HG03196 (cell line): ENCODE data around the gene PAX7.
"Not testable (repeated sequence)": the region's sequence is repeated elsewhere in the genome, so short reads cannot be mapped to it uniquely, and the experiment has no call there.

Source experiments
- ATAC-seq: cut with Tn5 transposase; IDR thresholded peaks from one replicate; pipeline ENCODE4 v1.9.1; 2021; ENCODE audit not compliant: unreplicated experiment

The PAX7 gene

DNA sequence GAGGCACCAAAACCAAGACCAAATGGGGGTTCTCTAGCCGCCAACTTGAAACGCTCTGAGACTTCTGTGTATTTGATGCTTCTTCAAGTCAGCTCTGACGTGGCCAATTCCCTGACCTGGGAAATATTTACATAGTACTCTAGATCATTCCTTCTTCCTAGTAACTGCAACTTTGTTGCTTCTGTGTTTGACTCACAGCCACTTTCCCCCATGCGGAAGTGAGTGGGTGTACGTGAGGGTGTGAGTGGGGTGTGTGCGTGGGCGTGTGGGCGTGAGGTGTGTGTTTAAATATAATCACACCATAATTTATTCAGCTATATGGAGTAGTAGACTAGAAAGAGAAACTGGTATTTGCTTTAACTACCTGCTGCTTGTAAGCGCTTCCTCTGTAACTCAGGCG lies 117.8 kb downstream of the PAX7 start:
- ATAC-seq = no peak

GRCh38 chr1:18749569-18749968 lies 118.9 kb downstream of the PAX7 start:
- no peak for ATAC-seq

DNA sequence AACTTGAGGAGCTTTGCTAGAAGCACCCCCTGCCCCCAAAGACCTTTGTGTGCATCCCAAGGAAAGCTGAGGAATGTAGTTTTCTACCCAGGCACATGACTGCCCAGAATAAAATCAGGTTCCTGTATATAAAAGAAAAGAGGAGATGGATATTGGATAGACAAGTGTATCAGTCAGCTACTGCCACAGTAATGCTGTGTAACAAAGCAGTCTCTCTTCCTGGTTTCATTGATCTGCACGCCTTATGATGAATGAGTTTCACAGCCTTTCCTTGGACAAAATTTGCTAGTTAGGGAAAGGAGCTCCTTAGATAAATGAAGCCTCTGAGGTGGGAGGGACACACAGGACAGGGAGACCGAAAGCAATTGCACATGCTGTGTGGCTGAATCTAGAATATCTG lies 120.0 kb downstream of the PAX7 start:
- ATAC-seq = no peak

GRCh38 chr1:18751425-18751824 lies 120.8 kb downstream of the PAX7 start:
- ATAC-seq = no peak

- ATAC-seq = no peak
Observed at GRCh38 chr1:18752409-18752808, 121.8 kb downstream of the PAX7 start.

DNA sequence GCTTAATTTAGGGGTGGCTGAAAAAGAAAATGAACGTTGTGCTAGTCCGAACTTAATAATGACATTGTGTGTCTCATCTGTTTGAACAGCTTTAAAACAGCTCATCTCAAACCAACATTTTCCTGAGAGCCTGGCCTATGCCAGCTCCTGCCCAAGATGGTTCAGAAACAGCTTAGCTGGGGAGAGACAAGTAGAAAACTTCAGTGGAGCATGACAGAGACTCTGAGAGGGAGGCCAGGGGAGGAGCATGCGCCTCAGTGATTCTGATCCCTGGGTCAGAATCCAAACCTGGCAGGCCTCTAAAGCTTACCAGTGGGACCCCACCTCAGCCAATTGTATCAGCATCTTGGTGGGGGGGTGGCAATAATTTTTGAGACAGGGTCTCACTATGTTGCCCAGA lies 129.5 kb downstream of the PAX7 start:
- ATAC-seq = no peak

GRCh38 chr1:18761948-18762840 lies 131.5 kb downstream of the PAX7 start:
- ATAC-seq = no peak

GRCh38 chr1:18764362-18764761 lies 133.7 kb downstream of the PAX7 start:
- ATAC-seq = no peak

DNA sequence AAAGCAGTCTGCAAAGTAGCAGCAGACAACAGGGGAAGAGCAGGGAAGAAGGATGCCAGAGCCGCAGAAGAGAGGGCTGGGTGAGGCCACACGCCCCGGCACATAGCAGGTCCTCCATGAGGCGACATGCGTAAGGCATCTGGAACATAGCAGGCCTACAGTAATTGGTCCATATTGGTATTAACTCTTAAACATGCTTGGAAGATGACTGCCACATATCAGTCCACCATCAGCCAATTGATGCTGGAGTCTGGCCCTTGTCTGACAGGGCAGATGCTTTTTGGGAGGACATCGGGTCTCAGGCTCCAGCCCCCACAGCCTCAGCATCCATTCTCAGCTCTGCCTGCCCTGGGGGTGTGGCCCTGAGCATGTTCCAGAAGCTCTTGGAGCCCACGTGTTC lies 135.1 kb downstream of the PAX7 start:
- ATAC-seq = no peak

- ATAC-seq = no peak
Observed at GRCh38 chr1:18766328-18766727, 135.7 kb downstream of the PAX7 start.

GRCh38 chr1:18767576-18767975 lies 136.9 kb downstream of the PAX7 start:
- not testable (repeated sequence) for ATAC-seq

DNA sequence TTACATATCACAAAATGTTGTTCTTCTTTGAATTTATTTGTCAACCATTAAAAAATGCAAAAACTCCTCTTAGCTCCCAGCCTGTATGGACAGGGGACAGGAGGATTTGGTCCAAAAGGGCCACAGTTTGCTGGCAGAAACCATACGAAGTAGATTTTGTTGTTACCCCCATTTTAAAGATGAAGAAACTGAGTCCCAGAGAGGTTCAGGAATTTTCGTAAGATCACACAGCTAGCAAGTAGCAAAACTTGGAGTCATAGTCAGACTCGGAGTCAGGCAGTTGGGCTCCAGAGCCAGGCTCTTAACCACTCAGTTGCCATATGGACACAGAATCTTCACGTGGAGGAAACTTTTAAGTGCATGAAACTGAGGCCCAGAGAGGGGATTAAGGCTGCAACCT lies 137.4 kb downstream of the PAX7 start:
- no peak for ATAC-seq

GRCh38 chr1:18769140-18769539 lies 138.5 kb downstream of the PAX7 start:
- no peak for ATAC-seq

DNA sequence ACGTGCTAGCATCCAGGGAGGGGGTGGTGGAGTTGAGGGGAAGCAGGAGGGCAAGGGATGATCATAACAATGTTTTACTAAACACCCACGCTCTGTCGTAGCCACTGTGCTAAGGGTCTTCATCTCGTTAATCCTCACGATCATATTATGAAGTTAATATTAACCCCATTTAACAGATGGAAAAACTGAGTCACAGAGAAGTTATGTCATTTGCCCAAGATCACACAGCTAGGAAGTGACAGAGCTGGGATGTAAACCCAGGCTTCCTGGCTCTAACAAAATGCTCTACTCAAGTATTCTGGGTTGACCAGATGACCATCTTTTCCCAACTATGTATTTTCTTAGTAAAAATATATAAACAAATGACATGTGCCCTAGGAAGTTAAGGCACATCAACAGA lies 140.2 kb downstream of the PAX7 start:
- no peak for ATAC-seq

DNA sequence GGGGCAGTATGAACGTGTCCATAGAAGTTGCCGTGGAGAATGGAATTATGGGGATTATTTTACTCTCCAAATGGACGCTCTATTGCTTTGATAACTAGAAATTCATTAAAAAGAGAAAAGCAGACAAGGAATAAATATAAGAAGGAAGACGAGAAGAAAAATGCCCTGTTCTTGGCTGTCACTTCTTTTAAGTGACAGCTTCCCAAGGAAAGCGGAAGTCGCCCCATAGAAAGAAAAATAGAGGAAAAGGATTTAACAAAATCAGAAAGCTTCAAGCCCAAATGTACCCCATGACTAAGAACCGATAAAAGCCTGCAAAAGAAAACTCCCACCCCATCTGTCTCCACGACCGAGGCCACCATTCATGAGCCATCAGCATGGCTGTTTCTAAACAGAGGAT lies 143.1 kb downstream of the PAX7 start:
- ATAC-seq = no peak

DNA sequence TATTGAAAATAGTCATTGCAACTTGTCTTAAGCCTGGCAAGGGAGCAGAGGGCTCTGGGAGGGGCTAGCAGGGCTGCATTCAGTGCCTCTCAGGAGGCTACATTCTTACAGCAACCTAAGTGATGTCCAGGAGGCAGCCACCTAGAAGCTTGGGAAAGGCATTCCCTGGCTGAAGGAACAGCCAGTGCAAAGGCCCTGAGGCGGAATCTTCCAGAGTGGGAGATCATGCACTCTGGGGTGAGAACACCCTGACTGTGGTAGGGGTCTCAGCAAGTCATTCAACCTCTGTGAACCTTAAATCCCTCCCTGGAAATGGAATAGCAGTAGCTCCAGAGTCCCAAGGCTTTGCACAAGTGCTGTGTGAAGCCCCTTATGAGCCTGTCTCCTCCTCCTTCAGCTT lies 144.7 kb downstream of the PAX7 start:
- no peak for ATAC-seq

DNA sequence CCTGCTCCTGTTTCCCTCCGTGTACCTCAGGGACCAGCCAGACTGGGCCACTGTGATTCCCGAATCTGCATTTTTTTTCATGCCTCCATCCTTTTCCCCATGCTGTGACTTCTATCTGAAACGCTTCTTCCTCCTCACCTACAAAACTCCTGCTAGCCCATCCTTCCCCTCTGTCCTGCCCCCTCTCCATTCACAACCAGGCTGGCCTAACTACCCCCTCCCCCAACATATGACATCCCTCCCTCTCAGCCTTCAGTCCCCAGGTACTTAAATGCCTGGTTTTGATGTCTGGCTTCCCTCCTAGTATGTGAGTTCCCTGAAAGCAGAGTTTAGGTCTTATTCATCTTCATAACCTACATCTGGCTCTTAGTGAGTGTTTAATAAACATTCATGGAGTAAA lies 146.1 kb downstream of the PAX7 start:
- ATAC-seq = no peak

DNA sequence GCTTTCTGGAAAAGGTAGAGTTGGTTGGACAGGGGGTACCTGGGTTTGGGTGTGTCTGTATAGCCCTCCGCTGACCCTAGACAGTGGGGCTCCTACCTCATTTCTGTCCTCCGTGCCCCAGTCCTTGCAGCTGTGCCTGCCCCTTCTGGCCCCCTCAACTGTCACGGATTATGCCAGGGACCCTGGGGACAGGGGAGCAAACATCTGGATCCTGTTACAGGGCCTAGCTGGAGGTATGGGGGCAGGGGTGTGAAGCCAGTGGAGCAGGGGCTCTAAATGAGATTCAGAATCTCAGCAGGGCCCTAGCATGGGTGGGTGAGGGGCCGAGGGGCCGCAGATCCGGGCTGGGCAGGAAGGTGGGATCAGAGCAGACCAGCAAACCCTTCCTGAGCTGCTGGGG lies 147.8 kb downstream of the PAX7 start:
- ATAC-seq = no peak

- no peak for ATAC-seq
Observed at GRCh38 chr1:18781031-18781430, 150.4 kb downstream of the PAX7 start.

- no peak for ATAC-seq
Observed at GRCh38 chr1:18783705-18784481, 153.2 kb downstream of the PAX7 start.

DNA sequence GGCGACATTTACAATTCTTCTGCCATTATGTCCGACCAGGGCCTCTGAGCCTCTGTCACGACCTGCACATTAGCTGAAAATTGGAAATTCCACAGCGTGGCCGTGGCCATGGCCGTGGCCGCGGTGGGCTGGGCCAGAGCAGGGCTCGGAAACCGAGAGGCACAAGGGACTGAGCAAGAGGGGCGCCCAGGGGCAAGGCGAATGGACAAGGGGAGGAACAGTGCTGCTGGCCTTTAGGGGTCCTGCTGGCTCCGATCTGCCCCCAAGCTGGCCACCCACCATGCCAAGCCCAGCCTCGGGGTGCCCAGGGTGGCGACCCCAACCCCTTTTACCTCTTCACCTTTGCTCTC lies 153.8 kb downstream of the PAX7 start:
- ATAC-seq = no peak

GRCh38 chr1:18786149-18786548 lies 155.5 kb downstream of the PAX7 start:
- no peak for ATAC-seq
